Chondrocyte (in vitro differentiated cells): ENCODE data around the gene TPP2. TPM values are rescaled to one million over a fixed set of nuclear protein-coding genes. Genes with fewer than 3 reads are reported as not detected.

Experiments used
- DNase-seq: peaks from one replicate; pipeline ENCODE4 v3.0.0; 2021; ENCODE audit warnings: mixed read lengths, low spot score
- H3K27ac Mint-ChIP-seq: one replicate; pipeline ENCODE4 v1.8.0; 2021; ENCODE audit warnings: mild to moderate bottlenecking, moderate library complexity, mixed read lengths; ENCODE audit not compliant: unreplicated experiment
- H3K27me3 Mint-ChIP-seq: 2 replicates; pipeline ENCODE4 v1.8.0; 2021; ENCODE audit warnings: low read depth, mixed read lengths
- H3K36me3 Mint-ChIP-seq: 2 replicates; pipeline ENCODE4 v1.8.0; 2021; ENCODE audit warnings: low read depth, mixed read lengths
- H3K4me1 Mint-ChIP-seq: 2 replicates; pipeline ENCODE4 v1.8.0; 2021; ENCODE audit warnings: low read depth, mild to moderate bottlenecking, mixed read lengths
- H3K4me3 Mint-ChIP-seq: one replicate; pipeline ENCODE4 v1.8.0; 2021; ENCODE audit warnings: mild to moderate bottlenecking, moderate library complexity, mixed read lengths; ENCODE audit not compliant: unreplicated experiment
- H3K9me3 Mint-ChIP-seq: 2 replicates; pipeline ENCODE4 v1.8.0; 2021; ENCODE audit warnings: low read depth, mixed read lengths
- CTCF ChIP-seq: fragments of 200-600 bp; sonication (generic); IDR thresholded peaks from 2 replicates; pipeline ENCODE4 v1.5.0; 2021; ENCODE audit warnings: antibody characterized with exemption, mild to moderate bottlenecking, moderate library complexity
- total RNA-seq: library from RNA; stranded (reverse); gene quantifications from 3 replicates; pipeline ENCODE4 v1.2.1, GENCODE V29; 2021

TPP2 gene
- total RNA-seq, 1 donor from 2014 or later = 27.8 TPM

GRCh38 chr13:102606537-102607309, 9.9 kb downstream of the TPP2 start:
- Mint-ChIP-seq H3K4me3 (no peak overlapping the region), H3K27ac (no peak overlapping the region), H3K36me3 (peaks cover 17% of the 10 kb centered on the region), H3K4me1 (peaks cover 3% of the 10 kb centered on the region), H3K27me3 (no peaks in the 10 kb centered on the region), H3K9me3 (no peaks in the 10 kb centered on the region)
- no peak for DNase-seq
- TF ChIP-seq CTCF = no peak

GRCh38 chr13:102608974-102609373, 12.2 kb downstream of the TPP2 start:
- Mint-ChIP-seq H3K4me1 (no peaks in the 10 kb centered on the region), H3K36me3 (peaks cover 17% of the 10 kb centered on the region), H3K9me3 (no peaks in the 10 kb centered on the region), H3K27me3 (no peaks in the 10 kb centered on the region), H3K4me3 (no peak overlapping the region), H3K27ac (no peak overlapping the region)
- TF ChIP-seq CTCF = no peak
- DNase-seq = no peak

- peaks cover 15% of the 10 kb centered on the region for H3K36me3 Mint-ChIP-seq
- no peak for DNase-seq
- H3K4me1 Mint-ChIP-seq = no peaks in the 10 kb centered on the region
- no peak for TF ChIP-seq CTCF
- no peak overlapping the region for H3K4me3 Mint-ChIP-seq
- no peaks in the 10 kb centered on the region for H3K27me3 Mint-ChIP-seq
- no peak overlapping the region for H3K27ac Mint-ChIP-seq
- H3K9me3 Mint-ChIP-seq = no peaks in the 10 kb centered on the region
These were observed 12.9 kb downstream of the TPP2 start for GRCh38 chr13:102609696-102610095.

- no peaks in the 10 kb centered on the region for H3K9me3 Mint-ChIP-seq
- peaks cover 12% of the 10 kb centered on the region for H3K36me3 Mint-ChIP-seq
- no peaks in the 10 kb centered on the region for H3K4me1 Mint-ChIP-seq
- no peak overlapping the region for H3K4me3 Mint-ChIP-seq
- no peak for DNase-seq
- no peaks in the 10 kb centered on the region for H3K27me3 Mint-ChIP-seq
- no peak for TF ChIP-seq CTCF
- no peak overlapping the region for H3K27ac Mint-ChIP-seq
These were observed 13.6 kb downstream of the TPP2 start for GRCh38 chr13:102610296-102610895.

- no peak overlapping the region for H3K27ac Mint-ChIP-seq
- H3K4me3 Mint-ChIP-seq = no peak overlapping the region
- peaks cover 19% of the 10 kb centered on the region for H3K36me3 Mint-ChIP-seq
- no peak for TF ChIP-seq CTCF
- no peak for DNase-seq
- no peaks in the 10 kb centered on the region for H3K4me1 Mint-ChIP-seq
- no peaks in the 10 kb centered on the region for H3K9me3 Mint-ChIP-seq
- H3K27me3 Mint-ChIP-seq = no peaks in the 10 kb centered on the region
These were observed 21.0 kb downstream of the TPP2 start for GRCh38 chr13:102617697-102618350.
